HG03159 (cell line): Measurements from ENCODE around the gene FOXO3.
"Not testable (repeated sequence)": the region's sequence is repeated elsewhere in the genome, so short reads cannot be mapped to it uniquely, and the experiment has no call there.

ENCODE experiments used
- ATAC-seq: cut with Tn5 transposase; IDR thresholded peaks from one replicate; pipeline ENCODE4 v1.9.1; 2021; ENCODE audit warnings: mild to moderate bottlenecking, moderate library complexity; ENCODE audit not compliant: unreplicated experiment

FOXO3 gene

GRCh38 chr6:108655806-108656651 is 95.3 kb downstream of the FOXO3 start:
- no peak for ATAC-seq

- no peak for ATAC-seq
Measured at GRCh38 chr6:108656836-108657235, 96.1 kb downstream of the FOXO3 start.

GRCh38 chr6:108658174-108658573 is 97.5 kb downstream of the FOXO3 start:
- ATAC-seq: no peak

- not testable (repeated sequence) for ATAC-seq
Measured at GRCh38 chr6:108658785-108659184, 98.1 kb downstream of the FOXO3 start.

DNA sequence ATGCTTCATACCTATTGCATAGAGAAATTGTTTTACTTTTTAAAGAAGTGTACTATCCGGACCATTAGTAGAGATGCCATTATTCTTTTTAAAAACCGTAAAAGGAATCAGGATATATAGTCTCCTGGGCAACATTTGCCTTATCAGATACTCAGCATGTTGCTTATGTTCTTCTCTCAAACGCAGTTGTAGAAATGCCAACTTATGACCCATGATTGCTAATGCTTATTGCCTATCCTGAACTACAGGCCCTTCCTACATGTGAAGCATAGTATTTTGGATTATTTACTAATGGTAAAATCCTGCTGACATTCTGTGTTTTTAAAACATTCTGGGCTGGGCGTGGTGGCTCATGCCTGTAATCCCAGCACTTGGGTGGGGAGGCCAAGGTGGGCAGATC is 99.5 kb downstream of the FOXO3 start:
- ATAC-seq: no peak

DNA sequence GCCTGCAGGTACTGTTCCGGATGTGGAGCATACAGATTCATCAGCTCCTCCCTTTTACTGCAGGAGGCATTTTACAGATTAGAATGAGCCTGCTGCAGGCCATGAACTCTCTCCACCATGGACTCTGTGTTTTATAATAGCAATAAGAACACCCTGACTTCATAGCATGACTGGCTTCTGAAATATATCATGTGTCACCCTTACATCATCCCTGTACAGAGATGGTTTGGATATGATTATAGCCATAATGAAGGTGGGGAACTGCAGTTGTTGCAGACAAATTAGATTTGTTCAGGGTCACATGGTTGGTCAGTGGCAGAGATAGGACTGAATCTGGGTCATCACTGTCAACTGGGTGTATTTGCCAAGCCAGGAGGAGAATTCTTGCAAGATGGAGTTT is 100.7 kb downstream of the FOXO3 start:
- no peak for ATAC-seq

DNA sequence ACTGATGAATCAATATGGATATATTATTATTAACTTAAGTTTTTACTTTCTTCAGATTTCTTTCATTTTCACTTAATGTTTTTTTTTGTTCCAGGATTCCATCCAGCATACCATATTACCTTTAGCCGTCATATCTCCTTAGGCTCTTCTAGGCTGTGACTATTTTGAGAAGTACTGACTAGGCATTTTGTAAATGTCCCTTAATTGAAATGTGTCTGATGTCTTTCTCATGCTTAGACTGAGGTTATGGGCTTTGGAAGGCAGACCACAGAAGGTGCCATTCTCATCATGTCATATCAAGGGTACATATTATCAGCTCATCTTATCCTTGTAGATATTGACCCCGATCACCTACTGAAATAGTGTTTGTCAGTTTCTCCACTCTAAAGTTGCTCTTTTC is 101.3 kb downstream of the FOXO3 start:
- no peak for ATAC-seq

- no peak for ATAC-seq
Measured at GRCh38 chr6:108662702-108663101, 102.0 kb downstream of the FOXO3 start.

- ATAC-seq: not testable (repeated sequence)
Measured at GRCh38 chr6:108663494-108664064, 102.9 kb downstream of the FOXO3 start.

DNA sequence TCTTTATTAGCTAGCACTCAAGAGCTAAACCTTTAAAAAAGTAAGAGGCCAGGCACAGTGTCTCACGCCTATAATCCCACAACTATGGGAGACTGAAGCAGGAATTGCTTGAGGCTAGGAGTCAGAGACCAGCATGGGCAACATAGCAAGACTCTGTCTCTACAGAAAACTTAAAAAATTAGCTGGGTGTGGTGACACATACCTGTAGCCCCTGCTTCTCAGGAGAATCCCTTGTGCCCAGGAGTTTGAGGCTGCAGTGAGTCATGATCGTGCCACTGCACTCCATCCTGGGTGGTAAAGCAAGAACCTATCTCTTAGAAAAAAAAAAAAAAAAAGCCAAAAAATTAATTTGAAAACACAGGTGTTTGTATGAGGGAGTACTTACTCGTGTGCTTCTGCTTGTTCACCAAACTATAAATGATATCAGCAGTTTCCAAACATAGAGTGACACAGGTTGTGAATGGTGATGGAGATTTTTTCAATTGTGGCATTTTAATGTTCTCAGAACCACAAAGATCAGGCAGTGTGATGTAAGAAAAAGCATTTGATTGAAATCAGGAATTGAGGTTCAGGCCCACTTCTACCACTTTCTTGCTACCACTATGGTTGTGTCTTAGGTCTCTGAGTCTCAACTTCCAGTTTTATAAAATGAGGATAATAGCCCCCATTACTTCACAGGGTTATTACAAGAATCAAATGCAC is 104.9 kb downstream of the FOXO3 start:
- no peak for ATAC-seq

- no peak for ATAC-seq
Measured at GRCh38 chr6:108666656-108667260, 106.0 kb downstream of the FOXO3 start.

GRCh38 chr6:108667993-108668392 is 107.3 kb downstream of the FOXO3 start:
- ATAC-seq: no peak

- ATAC-seq: no peak
Measured at GRCh38 chr6:108669673-108670072, 109.0 kb downstream of the FOXO3 start.

- ATAC-seq: no peak
Measured at GRCh38 chr6:108671175-108671574, 110.5 kb downstream of the FOXO3 start.

- no peak for ATAC-seq
Measured at GRCh38 chr6:108671790-108672189, 111.1 kb downstream of the FOXO3 start.

DNA sequence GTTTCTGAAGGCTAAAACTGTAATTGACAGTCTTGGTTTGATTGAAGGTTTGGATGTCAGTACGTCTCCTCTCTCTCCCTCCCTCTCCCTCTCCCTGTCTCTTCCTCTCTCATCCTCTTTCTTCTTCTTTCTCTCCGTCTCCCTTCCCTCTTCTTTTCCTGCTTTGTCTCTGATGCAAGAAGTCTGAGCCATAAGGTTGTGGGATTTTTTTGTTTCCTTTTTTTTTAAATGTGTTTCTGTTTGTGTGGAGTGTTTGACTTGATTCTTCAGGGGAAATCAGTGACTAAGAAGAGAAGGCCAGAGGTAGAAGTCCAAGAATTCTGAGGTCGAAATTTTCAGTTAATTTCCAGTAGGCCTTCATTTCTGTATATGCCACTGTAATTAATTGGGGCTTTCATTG is 111.9 kb downstream of the FOXO3 start:
- no peak for ATAC-seq

DNA sequence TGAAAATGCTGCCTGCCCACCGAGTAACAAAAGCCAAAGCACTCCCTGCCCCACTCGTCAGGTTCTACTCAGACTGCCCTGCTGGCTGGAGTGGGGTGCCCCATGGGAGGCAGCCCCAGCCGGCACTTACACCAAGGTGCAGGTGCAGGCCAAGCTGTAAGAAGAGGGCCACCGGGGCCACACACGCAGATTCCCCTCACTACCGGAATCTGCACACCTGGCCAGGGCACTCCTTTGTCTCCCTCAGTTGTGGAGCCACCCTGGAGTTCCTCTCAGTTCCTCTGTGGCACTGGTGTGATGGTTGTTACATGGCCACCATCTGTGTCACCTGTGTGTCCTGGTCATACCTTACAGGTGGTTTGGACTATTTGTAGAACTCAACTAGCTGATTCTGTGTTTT is 112.4 kb downstream of the FOXO3 start:
- ATAC-seq: no peak

DNA sequence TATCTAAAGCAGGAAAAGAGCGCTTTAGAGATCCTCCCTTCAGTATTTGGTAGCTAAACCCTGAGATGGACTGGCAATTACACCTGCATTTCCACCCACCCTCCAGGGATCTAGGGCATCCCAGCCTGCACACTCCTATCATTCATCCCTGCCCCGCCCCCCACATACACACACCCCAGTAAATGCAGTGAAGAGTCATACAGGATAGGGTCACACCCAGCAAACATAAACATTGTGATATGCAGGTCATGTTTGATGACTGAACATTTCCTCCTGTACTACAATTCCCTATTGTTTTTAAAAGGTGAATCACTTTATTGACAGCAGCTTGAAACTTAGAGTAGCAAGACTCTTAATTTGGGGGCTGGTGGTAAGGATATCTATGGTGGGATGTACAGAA is 112.9 kb downstream of the FOXO3 start:
- ATAC-seq: no peak

GRCh38 chr6:108675226-108676200 is 114.8 kb downstream of the FOXO3 start:
- no peak for ATAC-seq

GRCh38 chr6:108676555-108676954 is 115.8 kb downstream of the FOXO3 start:
- no peak for ATAC-seq
